ENCODE data around the gene UTP25.

- TF ChIP-seq GATA2 (IDR thresholded peaks at IDR 0.05; ENCODE audit: low read depth, low read length) (no peak), GATA3 (IDR thresholded peaks at IDR 0.05; ENCODE audit: low read depth, low read length) (no peak)
Observed at GRCh38 chr1:209901211-209901610, 73.4 kb downstream of the UTP25 start.

All from SH-SY5Y (cell line).